Activated naive CD4-positive, alpha-beta T cell treated with anti-CD3 and anti-CD28 coated beads for 36 hours (primary cell): ENCODE results near the gene ARHGEF10L. TPM values are rescaled to one million over a fixed set of nuclear protein-coding genes. Genes with fewer than 3 reads are reported as not detected.
"Not testable (repeated sequence)": the region's sequence is repeated elsewhere in the genome, so short reads cannot be mapped to it uniquely, and the experiment has no call there.

Experiments
- CTCF ChIA-PET: fragments of 350-600 bp; sonication (Branson Sonifier 250); formaldehyde crosslinking; loops from one replicate; lab custom pipeline; 2021; ENCODE audit warnings: antibody characterized with exemption; lab: Charles Lee
- DNase-seq: peaks from one replicate; pipeline ENCODE4 v3.0.0-alpha.2; 2020
- H3K27ac Mint-ChIP-seq: one replicate; pipeline ENCODE4 v1.8.0; 2021; ENCODE audit warnings: mild to moderate bottlenecking, mixed read lengths
- H3K27me3 Mint-ChIP-seq: one replicate; pipeline ENCODE4 v1.8.0; 2021; ENCODE audit warnings: low read depth, mixed read lengths
- H3K36me3 Mint-ChIP-seq: one replicate; pipeline ENCODE4 v1.8.0; 2021; ENCODE audit warnings: low read depth, mixed read lengths
- H3K4me1 Mint-ChIP-seq: one replicate; pipeline ENCODE4 v1.8.0; 2021; ENCODE audit warnings: low read depth, mixed read lengths
- H3K4me3 Mint-ChIP-seq: one replicate; pipeline ENCODE4 v1.8.0; 2021; ENCODE audit warnings: mild to moderate bottlenecking, moderate library complexity, mixed read lengths
- H3K9me3 Mint-ChIP-seq: one replicate; pipeline ENCODE4 v1.8.0; 2021; ENCODE audit warnings: mixed read lengths
- intact Hi-C: fragments of 100-400 bp; cut with micrococcal nuclease; formaldehyde crosslinking; loops from one replicate; pipeline ENCODE4 v1.15.1; 2023
- total RNA-seq, 2 experiments: library from RNA; stranded (reverse); gene quantifications; one replicate each; pipeline ENCODE4 v1.2.3, GENCODE V29; 2021

Gene ARHGEF10L
- total RNA-seq, 2 experiments from 2014 or later: not detected

GRCh38 chr1:17618558-17619247 is 79.2 kb downstream of the ARHGEF10L start:
- CTCF ChIA-PET: interaction anchor here (0.5 kb wide), 1 partner anchor 14 kb away, joined by 3 read pairs; no protein-coding TSS in a partner anchor
- intact Hi-C loops: no loop called here
- Mint-ChIP-seq H3K4me3 (no peak overlapping the region), H3K4me1 (no peaks in the 10 kb centered on the region), H3K36me3 (no peaks in the 10 kb centered on the region), H3K27ac (no peak overlapping the region), H3K9me3 (no peaks in the 10 kb centered on the region), H3K27me3 (peaks cover 11% of the 10 kb centered on the region)
- DNase-seq: no peak

GRCh38 chr1:17620448-17620847 is 81.0 kb downstream of the ARHGEF10L start:
- intact Hi-C loops: no loop called here
- Mint-ChIP-seq H3K4me1 (no peaks in the 10 kb centered on the region), H3K27ac (no peak overlapping the region), H3K4me3 (no peak overlapping the region), H3K9me3 (no peaks in the 10 kb centered on the region), H3K27me3 (peaks cover 11% of the 10 kb centered on the region), H3K36me3 (no peaks in the 10 kb centered on the region)
- no peak for DNase-seq
- CTCF ChIA-PET: no interaction called here

DNA sequence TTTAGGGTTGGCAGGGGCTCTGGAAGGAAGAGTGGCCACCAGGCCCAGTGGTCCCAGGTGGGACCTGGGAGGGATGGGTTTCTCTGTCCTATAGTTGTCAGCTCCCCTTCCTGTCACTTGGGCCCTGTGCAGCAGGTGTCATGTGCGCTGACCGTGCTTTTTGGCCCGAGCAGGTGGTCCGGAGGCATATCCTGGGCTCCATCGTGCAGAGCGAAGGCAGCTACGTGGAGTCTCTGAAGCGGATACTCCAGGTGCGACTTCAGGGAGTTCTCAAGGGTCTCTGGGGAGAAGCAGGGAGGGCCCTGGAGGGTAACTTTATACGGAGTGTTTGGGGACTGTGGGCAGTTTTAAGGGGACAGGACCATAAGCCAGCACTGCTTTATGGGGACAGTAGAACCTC is 82.2 kb downstream of the ARHGEF10L start:
- no peak for DNase-seq
- Mint-ChIP-seq H3K4me1 (no peaks in the 10 kb centered on the region), H3K4me3 (no peak overlapping the region), H3K36me3 (no peaks in the 10 kb centered on the region), H3K27me3 (peaks cover 11% of the 10 kb centered on the region), H3K27ac (no peak overlapping the region), H3K9me3 (no peaks in the 10 kb centered on the region)
- CTCF ChIA-PET: no interaction called here
- intact Hi-C loops: no loop called here

GRCh38 chr1:17622823-17623222 is 83.3 kb downstream of the ARHGEF10L start:
- Mint-ChIP-seq H3K36me3 (no peaks in the 10 kb centered on the region), H3K4me1 (no peaks in the 10 kb centered on the region), H3K27me3 (peaks cover 9% of the 10 kb centered on the region), H3K27ac (no peak overlapping the region), H3K9me3 (no peaks in the 10 kb centered on the region), H3K4me3 (no peak overlapping the region)
- DNase-seq: no peak
- intact Hi-C loops: no loop called here
- CTCF ChIA-PET: no interaction called here

- intact Hi-C loops: no loop called here
- no peaks in the 10 kb centered on the region for H3K9me3 Mint-ChIP-seq
- CTCF ChIA-PET: interaction anchor here (0.6 kb wide), 1 partner anchor 157 kb away, joined by 3 read pairs; no protein-coding TSS in a partner anchor
- no peaks in the 10 kb centered on the region for H3K36me3 Mint-ChIP-seq
- no peak overlapping the region for H3K27ac Mint-ChIP-seq
- H3K4me1 Mint-ChIP-seq: no peaks in the 10 kb centered on the region
- H3K4me3 Mint-ChIP-seq: no peak overlapping the region
- DNase-seq: no peak
- H3K27me3 Mint-ChIP-seq: peaks cover 2% of the 10 kb centered on the region
These were observed 85.2 kb downstream of the ARHGEF10L start for GRCh38 chr1:17624611-17625233.

DNA sequence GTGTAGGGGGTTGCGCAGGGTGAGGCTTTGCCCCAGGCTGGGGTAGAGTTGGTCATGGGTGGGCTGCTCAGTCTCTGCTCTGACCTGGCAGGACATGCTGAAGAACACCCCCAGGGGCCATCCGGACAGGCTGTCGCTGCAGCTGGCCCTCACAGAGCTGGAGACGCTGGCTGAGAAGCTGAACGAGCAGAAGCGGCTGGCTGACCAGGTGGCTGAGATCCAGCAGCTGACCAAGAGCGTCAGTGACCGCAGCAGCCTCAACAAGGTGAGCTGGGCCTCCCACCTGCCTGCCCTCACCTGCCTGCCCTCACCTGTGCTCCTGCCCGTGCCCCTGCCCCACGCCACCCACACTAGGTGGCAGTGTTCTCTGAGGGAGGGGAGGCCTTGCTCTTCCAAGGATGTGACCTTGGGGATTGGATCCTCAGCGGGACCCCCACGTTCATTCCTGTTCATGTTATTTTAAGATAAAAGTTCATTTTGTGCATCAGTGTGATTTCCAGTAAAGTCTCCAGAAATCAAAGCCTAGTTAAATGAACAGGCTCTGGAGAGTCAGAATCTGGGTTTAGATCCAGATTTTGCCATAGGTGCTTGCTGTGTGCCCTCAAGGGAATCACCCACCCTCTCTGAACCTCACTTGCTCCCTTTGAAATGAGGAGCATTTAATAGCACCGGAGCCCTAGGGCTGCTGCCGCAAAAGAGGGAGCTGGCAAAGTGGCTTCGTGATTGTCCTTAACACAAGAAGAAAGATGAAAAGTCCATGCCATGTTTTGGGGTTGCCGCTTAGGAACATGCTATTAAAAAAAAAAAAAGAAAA is 87.9 kb downstream of the ARHGEF10L start:
- intact Hi-C loops: no loop called here
- DNase-seq: no peak
- no peaks in the 10 kb centered on the region for H3K27me3 Mint-ChIP-seq
- no peaks in the 10 kb centered on the region for H3K9me3 Mint-ChIP-seq
- no peaks in the 10 kb centered on the region for H3K4me1 Mint-ChIP-seq
- H3K4me3 Mint-ChIP-seq: no peak overlapping the region
- no peak overlapping the region for H3K27ac Mint-ChIP-seq
- CTCF ChIA-PET: no interaction called here
- H3K36me3 Mint-ChIP-seq: no peaks in the 10 kb centered on the region

GRCh38 chr1:17629046-17629445 is 89.5 kb downstream of the ARHGEF10L start:
- H3K9me3 Mint-ChIP-seq, H3K27me3 Mint-ChIP-seq, H3K27ac Mint-ChIP-seq, DNase-seq, H3K36me3 Mint-ChIP-seq, H3K4me3 Mint-ChIP-seq, H3K4me1 Mint-ChIP-seq, intact Hi-C loops: not testable (repeated sequence)
- CTCF ChIA-PET: interaction anchor here (0.7 kb wide), 1 partner anchor 948 kb away, joined by 4 read pairs; no protein-coding TSS in a partner anchor

DNA sequence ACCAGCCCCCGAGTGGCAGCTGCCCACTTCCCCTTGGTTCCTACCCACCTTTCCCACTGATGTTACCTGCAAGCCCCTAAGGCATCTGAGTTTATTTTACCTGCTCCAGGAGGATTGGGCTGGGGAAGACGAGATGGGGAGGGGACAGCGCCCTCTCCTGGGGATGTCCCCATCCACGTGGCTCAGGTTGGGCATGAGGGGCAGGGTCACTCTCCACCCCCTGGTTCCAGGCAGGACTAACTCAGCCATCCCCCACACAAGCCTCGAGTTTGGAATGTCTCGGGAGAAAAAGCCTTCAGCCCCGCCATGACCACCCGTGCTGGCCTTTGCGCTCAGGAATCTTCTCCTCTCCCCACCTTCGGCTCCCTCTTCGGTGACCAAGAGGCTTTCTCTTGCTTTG is 90.0 kb downstream of the ARHGEF10L start:
- Mint-ChIP-seq H3K4me1 (no peaks in the 10 kb centered on the region), H3K27ac (no peak overlapping the region), H3K27me3 (no peaks in the 10 kb centered on the region), H3K9me3 (no peaks in the 10 kb centered on the region), H3K4me3 (no peak overlapping the region), H3K36me3 (no peaks in the 10 kb centered on the region)
- DNase-seq: no peak
- intact Hi-C loops: no loop called here
- CTCF ChIA-PET: interaction anchor here (0.7 kb wide), 1 partner anchor 947 kb away, joined by 4 read pairs; no protein-coding TSS in a partner anchor

- Mint-ChIP-seq H3K36me3 (no peaks in the 10 kb centered on the region), H3K4me3 (no peak overlapping the region), H3K9me3 (no peaks in the 10 kb centered on the region), H3K27ac (no peak overlapping the region), H3K4me1 (no peaks in the 10 kb centered on the region), H3K27me3 (no peaks in the 10 kb centered on the region)
- no peak for DNase-seq
- intact Hi-C loops: no loop called here
- CTCF ChIA-PET: no interaction called here
These were observed 90.7 kb downstream of the ARHGEF10L start for GRCh38 chr1:17630048-17630830.

DNA sequence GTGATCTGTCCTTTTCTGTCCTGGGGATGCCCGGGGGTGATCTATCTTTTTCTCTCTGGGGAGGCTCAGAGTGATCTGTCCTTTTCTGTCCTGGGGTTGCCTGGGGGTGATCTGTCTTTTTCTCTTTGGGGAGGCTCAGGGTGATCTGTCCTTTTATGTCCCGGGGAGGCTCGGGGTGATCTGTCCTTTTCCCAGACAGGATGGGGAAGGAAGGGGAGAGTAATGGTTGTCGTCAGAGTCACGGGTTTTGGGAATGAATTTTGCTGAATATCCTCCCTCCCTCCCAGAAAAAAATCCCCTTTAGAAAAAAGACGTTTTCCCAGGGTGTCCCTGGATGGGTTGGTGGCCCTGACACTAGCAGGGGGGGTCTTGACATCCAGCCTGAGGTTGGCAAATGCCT is 91.5 kb downstream of the ARHGEF10L start:
- no peak overlapping the region for H3K27ac Mint-ChIP-seq

DNA sequence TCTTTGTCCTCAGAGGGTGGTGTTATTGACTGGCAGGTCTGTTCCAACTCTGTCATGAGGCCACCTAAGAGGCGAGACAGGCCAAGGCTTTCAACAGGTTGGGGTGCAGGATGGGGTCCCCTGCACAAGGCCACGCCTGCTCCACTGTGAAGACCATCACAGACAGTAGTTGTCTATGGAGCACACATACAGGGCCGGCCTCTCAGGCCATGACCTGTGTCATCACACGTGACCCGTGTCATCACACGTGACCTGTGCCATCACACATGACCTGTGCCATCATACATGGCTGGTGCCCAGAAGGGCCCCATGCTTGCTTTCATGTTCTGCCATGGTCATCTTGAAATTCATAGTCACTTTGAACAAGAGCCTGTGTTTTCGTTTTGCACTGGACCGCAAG is 91.9 kb downstream of the ARHGEF10L start:
- Mint-ChIP-seq H3K4me1 (no peaks in the 10 kb centered on the region), H3K9me3 (no peaks in the 10 kb centered on the region), H3K36me3 (no peaks in the 10 kb centered on the region), H3K27me3 (no peaks in the 10 kb centered on the region), H3K4me3 (no peak overlapping the region), H3K27ac (no peak overlapping the region)
- CTCF ChIA-PET: no interaction called here
- intact Hi-C loops: no loop called here
- no peak for DNase-seq

More for the DNA sequence above, 91.5 kb downstream of the ARHGEF10L start:
- DNase-seq: no peak
- no peaks in the 10 kb centered on the region for H3K4me1 Mint-ChIP-seq
- no peaks in the 10 kb centered on the region for H3K27me3 Mint-ChIP-seq
- no peak overlapping the region for H3K4me3 Mint-ChIP-seq
- H3K36me3 Mint-ChIP-seq: no peaks in the 10 kb centered on the region
- intact Hi-C loops: no loop called here
- no peaks in the 10 kb centered on the region for H3K9me3 Mint-ChIP-seq
- CTCF ChIA-PET: no interaction called here

DNA sequence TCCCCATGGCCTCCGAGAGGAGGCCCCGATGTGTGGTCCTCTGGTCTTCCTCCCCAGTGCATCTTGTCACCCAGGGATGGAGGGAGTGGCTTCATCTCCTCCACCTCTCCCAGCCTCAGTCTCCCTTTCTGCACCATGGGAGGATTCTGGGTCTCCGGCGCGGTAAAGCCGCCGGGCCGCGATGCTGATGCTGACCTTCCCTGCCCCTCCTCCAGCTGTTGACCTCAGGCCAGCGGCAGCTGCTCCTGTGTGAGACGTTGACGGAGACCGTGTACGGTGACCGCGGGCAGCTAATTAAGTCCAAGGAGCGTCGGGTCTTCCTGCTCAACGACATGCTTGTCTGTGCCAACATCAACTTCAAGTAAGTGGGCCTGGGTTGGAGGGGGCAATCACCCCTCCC is 92.6 kb downstream of the ARHGEF10L start:
- CTCF ChIA-PET: no interaction called here
- intact Hi-C loops: no loop called here
- H3K36me3 Mint-ChIP-seq: no peaks in the 10 kb centered on the region
- no peak for DNase-seq
- no peak overlapping the region for H3K27ac Mint-ChIP-seq
- H3K9me3 Mint-ChIP-seq: no peaks in the 10 kb centered on the region
- H3K4me3 Mint-ChIP-seq: no peak overlapping the region
- no peaks in the 10 kb centered on the region for H3K27me3 Mint-ChIP-seq
- H3K4me1 Mint-ChIP-seq: no peaks in the 10 kb centered on the region
